GM06990 (cell line): ENCODE measurements around the gene PTPRD.

Source experiments
- DNase-seq: peaks from one replicate; pipeline ENCODE4 v3.0.0-alpha.2; 2011; ENCODE audit not compliant: insufficient read length; ENCODE audit errors: extremely low read depth
- H3K27me3 ChIP-seq: replicated peaks from 2 replicates; pipeline ENCODE4 v1.6.0; 2011; ENCODE audit warnings: low read length; ENCODE audit not compliant: control insufficient read depth, insufficient read depth
- H3K36me3 ChIP-seq: 2 replicates; pipeline ENCODE4 v1.5.1; 2011; ENCODE audit warnings: low read length; ENCODE audit not compliant: control insufficient read depth, insufficient read depth
- H3K4me3 ChIP-seq: replicated peaks from 2 replicates; pipeline ENCODE4 v1.5.1; 2011; ENCODE audit warnings: low read depth, mild to moderate bottlenecking, control low read depth, low read length
- TF ChIP-seq, protein P1 (sequence below): IDR thresholded peaks from 2 replicates; pipeline ENCODE4 v1.5.1; 2011; ENCODE audit warnings: low read length, control low read depth, mild to moderate bottlenecking, inconsistent platforms; ENCODE audit not compliant: insufficient read depth, poor library complexity, severe bottlenecking

PTPRD gene

DNA sequence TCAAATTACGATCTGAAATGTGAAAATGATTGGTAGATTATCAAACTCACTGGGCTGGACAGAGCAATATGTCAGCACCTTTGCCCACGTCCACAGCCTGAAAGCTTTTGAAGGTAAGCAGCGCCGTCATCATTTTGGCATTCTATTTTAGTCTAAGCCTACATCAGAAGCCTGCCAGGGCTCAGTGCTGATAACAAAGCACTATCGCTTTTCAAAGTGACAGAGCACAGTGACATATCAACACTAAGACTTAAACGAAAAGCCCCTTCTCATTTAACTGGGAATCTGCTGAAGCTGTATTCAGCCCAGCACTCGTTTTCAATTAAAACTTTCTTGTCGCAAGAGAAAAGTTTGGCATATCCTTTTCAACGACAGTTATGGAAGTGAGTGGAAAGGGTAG, 1076.3 kb downstream of the PTPRD start:
- TF ChIP-seq, protein P1, sequence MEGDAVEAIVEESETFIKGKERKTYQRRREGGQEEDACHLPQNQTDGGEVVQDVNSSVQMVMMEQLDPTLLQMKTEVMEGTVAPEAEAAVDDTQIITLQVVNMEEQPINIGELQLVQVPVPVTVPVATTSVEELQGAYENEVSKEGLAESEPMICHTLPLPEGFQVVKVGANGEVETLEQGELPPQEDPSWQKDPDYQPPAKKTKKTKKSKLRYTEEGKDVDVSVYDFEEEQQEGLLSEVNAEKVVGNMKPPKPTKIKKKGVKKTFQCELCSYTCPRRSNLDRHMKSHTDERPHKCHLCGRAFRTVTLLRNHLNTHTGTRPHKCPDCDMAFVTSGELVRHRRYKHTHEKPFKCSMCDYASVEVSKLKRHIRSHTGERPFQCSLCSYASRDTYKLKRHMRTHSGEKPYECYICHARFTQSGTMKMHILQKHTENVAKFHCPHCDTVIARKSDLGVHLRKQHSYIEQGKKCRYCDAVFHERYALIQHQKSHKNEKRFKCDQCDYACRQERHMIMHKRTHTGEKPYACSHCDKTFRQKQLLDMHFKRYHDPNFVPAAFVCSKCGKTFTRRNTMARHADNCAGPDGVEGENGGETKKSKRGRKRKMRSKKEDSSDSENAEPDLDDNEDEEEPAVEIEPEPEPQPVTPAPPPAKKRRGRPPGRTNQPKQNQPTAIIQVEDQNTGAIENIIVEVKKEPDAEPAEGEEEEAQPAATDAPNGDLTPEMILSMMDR: no peak
- Histone ChIP-seq H3K36me3 (no peaks in the 10 kb centered on the region), H3K4me3 (no peak overlapping the region), H3K27me3 (no peaks in the 10 kb centered on the region)
- DNase-seq: no peak

DNA sequence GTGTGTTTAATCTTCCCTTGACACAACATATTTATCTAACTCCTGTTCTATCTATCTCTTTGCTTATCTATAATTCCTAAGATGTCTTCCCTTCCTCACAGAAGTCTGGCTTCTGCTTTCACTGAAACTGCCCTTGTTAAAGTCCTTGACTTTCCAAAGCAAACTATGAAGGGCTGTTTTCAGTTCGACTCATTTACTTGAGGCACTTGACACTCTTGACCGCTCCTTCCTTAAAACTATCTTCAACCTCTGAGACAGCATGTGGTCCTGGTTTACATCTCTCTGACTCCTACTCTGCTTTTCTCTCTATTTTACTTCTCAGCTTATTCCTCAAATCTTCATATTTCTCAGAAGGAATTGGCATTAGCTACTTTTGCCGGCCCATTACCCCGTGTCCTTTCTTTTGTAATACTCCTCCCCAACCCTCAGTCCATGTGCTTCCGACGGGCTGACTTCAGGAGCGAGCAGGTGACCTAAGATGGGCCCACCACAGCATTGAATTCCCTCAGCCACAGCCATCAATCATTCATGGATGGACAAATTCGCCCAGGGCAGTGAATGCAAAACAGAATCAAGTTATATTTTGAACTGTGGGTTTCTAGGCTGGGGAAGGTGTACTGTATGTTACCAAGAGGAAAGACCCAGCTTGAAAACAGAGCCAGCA, 1089.2 kb downstream of the PTPRD start:
- no peak overlapping the region for H3K4me3 ChIP-seq
- no peaks in the 10 kb centered on the region for H3K36me3 ChIP-seq
- DNase-seq: no peak
- TF ChIP-seq, protein P1: no peak
- H3K27me3 ChIP-seq: no peaks in the 10 kb centered on the region

DNA sequence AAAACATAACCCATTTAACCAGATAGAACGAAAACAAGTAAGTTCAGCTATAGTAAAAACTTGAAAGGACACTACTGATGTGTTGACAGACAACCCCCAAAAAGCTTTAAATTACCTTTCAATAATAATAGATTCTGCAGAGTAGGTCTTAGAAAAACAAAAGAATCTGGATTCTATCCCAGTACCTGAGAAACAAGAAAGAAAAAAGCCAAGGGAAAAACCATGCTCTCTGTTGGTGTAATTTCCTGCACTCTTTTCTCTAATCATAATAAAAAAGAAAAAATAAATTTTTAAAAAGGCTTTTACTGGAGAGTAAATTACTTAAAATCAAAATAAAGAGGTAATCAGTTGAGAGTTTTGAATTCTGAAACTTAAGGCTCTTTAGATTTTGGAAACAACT, 1090.4 kb downstream of the PTPRD start:
- no peaks in the 10 kb centered on the region for H3K27me3 ChIP-seq
- TF ChIP-seq, protein P1: no peak
- DNase-seq: no peak
- no peak overlapping the region for H3K4me3 ChIP-seq
- no peaks in the 10 kb centered on the region for H3K36me3 ChIP-seq

DNA sequence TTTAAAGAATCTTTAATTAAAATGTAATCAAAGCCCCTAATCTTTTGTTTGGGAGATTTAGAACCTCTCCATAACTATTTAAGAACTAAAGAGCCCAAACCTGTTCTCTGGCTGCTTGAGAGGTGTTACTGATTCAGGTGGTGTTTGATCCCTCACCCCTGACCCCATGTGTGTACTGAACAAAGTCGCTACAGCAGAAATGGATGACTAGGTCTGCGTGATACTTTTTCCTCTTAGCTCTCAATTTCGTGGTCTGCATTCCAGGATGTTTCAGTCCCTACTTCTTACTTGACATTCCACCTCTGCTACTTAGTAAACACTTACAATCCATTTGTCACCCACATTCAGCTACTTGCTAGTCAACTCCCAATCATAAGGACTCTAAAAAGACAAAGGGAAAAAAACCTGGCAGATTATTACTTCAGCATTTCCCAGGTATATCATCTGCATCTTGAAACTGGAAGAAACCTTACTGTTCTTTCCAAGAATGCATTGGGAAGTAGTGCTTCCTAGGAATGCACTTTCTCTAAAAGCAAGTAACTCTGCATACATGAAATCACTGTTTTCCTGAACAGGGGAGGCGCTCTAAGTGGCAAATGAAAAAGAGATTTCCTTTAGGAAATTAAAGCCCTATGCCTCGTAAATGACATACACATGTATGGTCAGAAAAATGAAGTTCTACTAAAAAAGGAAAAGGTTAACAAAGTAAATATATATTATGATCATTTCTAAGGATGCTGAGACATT, 1091.6 kb downstream of the PTPRD start:
- H3K4me3 ChIP-seq: no peak overlapping the region
- H3K36me3 ChIP-seq: no peaks in the 10 kb centered on the region
- DNase-seq: no peak
- H3K27me3 ChIP-seq: no peaks in the 10 kb centered on the region
- TF ChIP-seq, protein P1: no peak

DNA sequence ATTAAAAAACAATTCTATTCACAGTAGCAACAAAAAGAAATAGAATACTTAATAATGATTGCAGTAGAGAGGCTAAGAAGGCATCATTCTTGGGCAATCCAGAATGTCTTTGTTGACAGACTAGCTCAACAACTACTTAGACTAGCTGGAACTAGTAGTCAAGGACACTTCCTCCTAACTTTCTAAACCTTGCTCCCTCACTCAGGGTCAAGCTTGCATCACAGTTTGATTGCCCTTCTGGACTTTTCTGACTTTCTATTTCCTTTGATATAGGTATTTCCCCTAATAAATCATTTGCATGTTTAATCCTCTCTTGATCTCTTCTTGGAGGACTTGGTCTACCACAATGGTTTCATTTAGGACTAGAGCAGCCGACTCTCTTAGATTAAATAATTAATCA, 1107.9 kb downstream of the PTPRD start:
- Histone ChIP-seq H3K36me3 (no peaks in the 10 kb centered on the region), H3K27me3 (no peaks in the 10 kb centered on the region), H3K4me3 (no peak overlapping the region)
- TF ChIP-seq, protein P1: no peak
- DNase-seq: no peak

DNA sequence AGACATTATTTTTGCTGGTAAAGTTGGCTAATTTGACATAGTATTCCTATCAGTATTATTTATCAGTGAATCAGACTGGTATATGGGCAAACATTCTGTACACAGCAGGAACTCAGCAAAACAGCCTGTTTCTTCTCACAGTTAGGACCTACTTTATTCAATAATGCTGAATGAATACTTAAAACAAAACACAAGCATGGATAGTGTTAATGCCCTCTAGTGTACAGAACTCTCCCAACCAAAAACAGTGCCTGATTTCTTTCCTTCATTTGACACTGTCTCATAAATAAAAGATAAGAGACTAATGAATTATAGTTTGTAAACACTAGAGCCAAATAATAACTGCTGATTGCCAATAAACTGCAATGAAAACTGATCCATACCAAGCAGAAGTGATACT, 1113.3 kb downstream of the PTPRD start:
- Histone ChIP-seq H3K36me3 (no peaks in the 10 kb centered on the region), H3K4me3 (no peak overlapping the region), H3K27me3 (no peaks in the 10 kb centered on the region)
- TF ChIP-seq, protein P1: peak; percentile 4
- DNase-seq: no peak
